Adipose tissue (tissue), 3 donors: Measurements from ENCODE around the gene ZNF516. TPM values are rescaled to one million over a fixed set of nuclear protein-coding genes. Genes with fewer than 3 reads are reported as not detected.

Experiments used
- H3K27ac ChIP-seq: one replicate; pipeline ENCODE4 v1.5.1; 2013; ENCODE audit warnings: low read depth, low read length
- WGBS, 3 donors: extraction: QIAGEN DNeasy Blood & Tissue Kit; methylation state at CpG; one replicate each; pipeline ENCODE4 v1.1.7; 2013; 5-methylcytosine and 5-hydroxymethylcytosine counted together
- polyA plus RNA-seq, 3 donors: library from polyadenylated mRNA; stranded (reverse); fragments of 200-250 nt; gene quantifications; one replicate each; pipeline ENCODE4 v1.2.3, GENCODE V29; 2013
- donor health status: healthy with polysubstance abuse.
- donor health status: Bipolar disorder and iron deficiency.
- donor health status: healthy.

The ZNF516 gene
- polyA plus RNA-seq, 3 donors, result 3.1 to 4.7 (median 4.2) TPM

- H3K27ac ChIP-seq, result no peak overlapping the region
- WGBS, 3 donors, result 93 to 97% (median 96%) methylated on average over 17 of the region's 17 CpGs
Observed at GRCh38 chr18:76433788-76434187, 61.3 kb downstream of the ZNF516 start.

GRCh38 chr18:76432970-76433767, 61.9 kb downstream of the ZNF516 start:
- 94 to 97% (median 97%) methylated on average over 25 of the region's 25 CpGs for WGBS, 3 donors

GRCh38 chr18:76432274-76432755, 62.7 kb downstream of the ZNF516 start:
- H3K27ac ChIP-seq, result no peak overlapping the region
- WGBS, 3 donors, result 95 to 97% (median 96%) methylated on average over 10 of the region's 10 CpGs

More at GRCh38 chr18:76432970-76433767, 61.9 kb downstream of the ZNF516 start:
- H3K27ac ChIP-seq, result no peak overlapping the region

GRCh38 chr18:76431437-76432273, 63.4 kb downstream of the ZNF516 start:
- 93 to 96% (median 94%) methylated on average over 29 of the region's 29 CpGs for WGBS, 3 donors
- H3K27ac ChIP-seq, result no peak overlapping the region

- no peak overlapping the region for H3K27ac ChIP-seq
- WGBS, 3 donors, result 65 to 74% (median 73%) methylated on average over 4 of the region's 4 CpGs
Observed at GRCh38 chr18:76430636-76431035, 64.4 kb downstream of the ZNF516 start.

- 84 to 91% (median 91%) methylated on average over 14 of the region's 14 CpGs for WGBS, 3 donors
- H3K27ac ChIP-seq, result no peak overlapping the region
Observed at GRCh38 chr18:76429262-76430126, 65.5 kb downstream of the ZNF516 start.

- WGBS, 3 donors, result 79 to 91% (median 83%) methylated on average over 15 of the region's 15 CpGs
- no peak overlapping the region for H3K27ac ChIP-seq
Observed at GRCh38 chr18:76428396-76429261, 66.4 kb downstream of the ZNF516 start.

GRCh38 chr18:76426737-76427305, 68.2 kb downstream of the ZNF516 start:
- 52 to 65% (median 60%) methylated on average over 8 of the region's 8 CpGs for WGBS, 3 donors
- no peak overlapping the region for H3K27ac ChIP-seq

GRCh38 chr18:76425146-76426131, 69.6 kb downstream of the ZNF516 start:
- WGBS, 3 donors, result 78 to 80% (median 79%) methylated on average over 22 of the region's 22 CpGs
- no peak overlapping the region for H3K27ac ChIP-seq

GRCh38 chr18:76422838-76423237, 72.2 kb downstream of the ZNF516 start:
- H3K27ac ChIP-seq, result no peak overlapping the region
- 91 to 93% (median 92%) methylated on average over 7 of the region's 7 CpGs for WGBS, 3 donors

- no peak overlapping the region for H3K27ac ChIP-seq
- 91 to 93% (median 92%) methylated on average over 11 of the region's 11 CpGs for WGBS, 3 donors
Observed at GRCh38 chr18:76422121-76422520, 72.9 kb downstream of the ZNF516 start.

- whole genome bisulfite sequencing, 3 donors, result 92 to 96% (median 95%) methylated on average over 3 of the region's 3 CpGs
- no peak overlapping the region for H3K27ac ChIP-seq
Observed at GRCh38 chr18:76421685-76422078, 73.4 kb downstream of the ZNF516 start.

- H3K27ac ChIP-seq, result no peak overlapping the region
- WGBS, 3 donors, result 71 to 86% (median 84%) methylated on average over 13 of the region's 13 CpGs
Observed at GRCh38 chr18:76420898-76421684, 74.0 kb downstream of the ZNF516 start.

GRCh38 chr18:76419811-76420210, 75.2 kb downstream of the ZNF516 start:
- H3K27ac ChIP-seq, result no peak overlapping the region
- WGBS, 3 donors, result 97 to 100% (median 99%) methylated on average over 3 of the region's 3 CpGs

GRCh38 chr18:76416911-76417310, 78.1 kb downstream of the ZNF516 start:
- no peak overlapping the region for H3K27ac ChIP-seq
- 27 to 54% (median 31%) methylated on average over 9 of the region's 9 CpGs for WGBS, 3 donors
